IMR-90 (cell line): ENCODE measurements around the gene RYR2. TPM values are rescaled to one million over a fixed set of nuclear protein-coding genes. Genes with fewer than 3 reads are reported as not detected.

Experiments
- ATAC-seq: fragments of 200-7000 bp; cut with Tn5 transposase; 2 replicates; pipeline ENCODE4 v1.9.1; 2020; ENCODE audit warnings: low read depth, mild to moderate bottlenecking, moderate library complexity
- BruUV-seq: library from RNA; stranded (reverse); fragments of 400-500 nt; replicated peaks from 2 replicates; lab custom pipeline; 2021; lab: Mats Ljungman, UMichigan
- CTCF ChIA-PET: fragments of 300-600 bp; formaldehyde crosslinking; extraction: SDS; loops from one replicate; lab custom pipeline; 2021; ENCODE audit warnings: antibody characterized with exemption; lab: Yijun Ruan, JAX
- POLR2A ChIA-PET: fragments of 300-600 bp; sonication (Branson Sonifier 250); formaldehyde crosslinking; loops from one replicate; lab custom pipeline; 2022; ENCODE audit warnings: antibody characterized with exemption; ENCODE audit not compliant: unreplicated experiment; lab: Charles Lee
- DNase-seq: peaks from one replicate; pipeline ENCODE4 v3.0.0; 2013
- H2AFZ ChIP-seq: replicated peaks from 2 replicates; pipeline ENCODE3; 2013; ENCODE audit warnings: low read length, mild to moderate bottlenecking; ENCODE audit not compliant: poor library complexity
- H2AK5ac ChIP-seq: 2 replicates; pipeline ENCODE4 v1.6.1; 2013; ENCODE audit warnings: low read depth, low read length, inconsistent platforms
- H2AK9ac ChIP-seq: replicated peaks from 2 replicates; pipeline ENCODE3; 2013; ENCODE audit warnings: mild to moderate bottlenecking, low read depth, low read length, moderate library complexity; ENCODE audit not compliant: poor library complexity
- H2BK120ac ChIP-seq: 2 replicates; pipeline ENCODE4 v1.6.1; 2013; ENCODE audit warnings: low read depth, low read length, inconsistent platforms
- H2BK15ac ChIP-seq: 3 replicates; pipeline ENCODE4 v1.6.1; 2013; ENCODE audit warnings: low read depth, low read length, inconsistent platforms
- H2BK20ac ChIP-seq: 2 replicates; pipeline ENCODE4 v1.6.1; 2013; ENCODE audit warnings: low read depth, mild to moderate bottlenecking, inconsistent platforms, low read length, moderate library complexity
- H2BK5ac ChIP-seq: 2 replicates; pipeline ENCODE4 v1.6.1; 2013; ENCODE audit warnings: mild to moderate bottlenecking, low read depth, low read length, inconsistent platforms; ENCODE audit not compliant: poor library complexity, severe bottlenecking
- H3K14ac ChIP-seq: replicated peaks from 2 replicates; pipeline ENCODE4 v1.6.1; 2013; ENCODE audit warnings: low read depth, low read length, inconsistent platforms
- H3K18ac ChIP-seq: 2 replicates; pipeline ENCODE4 v1.6.1; 2013; ENCODE audit warnings: low read depth, low read length, control low read depth
- H3K23ac ChIP-seq: 2 replicates; pipeline ENCODE4 v1.6.1; 2013; ENCODE audit warnings: low read depth, low read length, inconsistent platforms
- H3K27ac ChIP-seq: 2 replicates; pipeline ENCODE4 v1.5.1; 2013; ENCODE audit warnings: mild to moderate bottlenecking, control low read depth, low read length; ENCODE audit not compliant: insufficient read depth
- H3K27me3 ChIP-seq: 2 replicates; pipeline ENCODE4 v1.6.1; 2013; ENCODE audit warnings: low read length; ENCODE audit not compliant: control insufficient read depth, insufficient read depth
- H3K36me3 ChIP-seq: 2 replicates; pipeline ENCODE4 v1.6.1; 2013; ENCODE audit warnings: low read length, mixed read lengths; ENCODE audit not compliant: control insufficient read depth, insufficient read depth
- H3K4ac ChIP-seq: 2 replicates; pipeline ENCODE4 v1.6.1; 2013; ENCODE audit warnings: low read depth, low read length, inconsistent platforms
- H3K4me1 ChIP-seq: 2 replicates; pipeline ENCODE4 v1.6.1; 2013; ENCODE audit warnings: low read length, mixed read lengths; ENCODE audit not compliant: control insufficient read depth, insufficient read depth
- H3K4me2 ChIP-seq: 2 replicates; pipeline ENCODE4 v1.6.1; 2013; ENCODE audit warnings: low read depth, mild to moderate bottlenecking, control low read depth, low read length, moderate library complexity
- H3K4me3 ChIP-seq: 2 replicates; pipeline ENCODE4 v1.5.1; 2013; ENCODE audit warnings: low read depth, mild to moderate bottlenecking, control low read depth, low read length, moderate library complexity; ENCODE audit not compliant: insufficient read depth
- H3K56ac ChIP-seq: 2 replicates; pipeline ENCODE4 v1.6.1; 2013; ENCODE audit warnings: low read length, inconsistent platforms; ENCODE audit not compliant: insufficient read depth; ENCODE audit errors: extremely low read depth
- H3K79me1 ChIP-seq, 2 experiments: 2 replicates each; pipeline ENCODE4 v1.6.1; 2013; ENCODE audit warnings: low read length in 2 of 2, inconsistent platforms in 1 of 2, low read depth in 1 of 2
- H3K9ac ChIP-seq: 2 replicates; pipeline ENCODE4 v1.6.1; 2013; ENCODE audit warnings: low read depth, low read length, control low read depth
- H3K9me1 ChIP-seq: 2 replicates; pipeline ENCODE4 v1.6.1; 2013; ENCODE audit warnings: low read length, inconsistent platforms; ENCODE audit not compliant: insufficient read depth
- H3K9me3 ChIP-seq: 2 replicates; pipeline ENCODE4 v1.6.1; 2013; ENCODE audit warnings: low read length; ENCODE audit not compliant: control insufficient read depth, insufficient read depth
- H4K20me1 ChIP-seq: 2 replicates; pipeline ENCODE4 v1.6.1; 2013; ENCODE audit warnings: low read length, inconsistent platforms; ENCODE audit not compliant: insufficient read depth
- H4K5ac ChIP-seq: 2 replicates; pipeline ENCODE4 v1.6.1; 2013; ENCODE audit warnings: mild to moderate bottlenecking, low read depth, low read length, control low read depth
- H4K8ac ChIP-seq, 2 experiments: 2 replicates each; pipeline ENCODE4 v1.6.1; 2013; ENCODE audit warnings: low read depth in 2 of 2, low read length in 2 of 2, control low read depth in 1 of 2, inconsistent platforms in 1 of 2
- H4K91ac ChIP-seq: 2 replicates; pipeline ENCODE4 v1.6.1; 2013; ENCODE audit warnings: low read depth, low read length, inconsistent platforms; ENCODE audit not compliant: insufficient read depth
- CEBPB ChIP-seq: IDR thresholded peaks from 2 replicates; pipeline ENCODE4 v1.6.1; 2012; ENCODE audit warnings: low read depth, low read length, improper control_type of control experiment
- FOS ChIP-seq: fragments of 150-350 bp; IDR thresholded peaks from 2 replicates; pipeline ENCODE4 v1.6.1; 2016; ENCODE audit warnings: low read depth, low read length
- MAFK ChIP-seq: IDR thresholded peaks from 2 replicates; pipeline ENCODE4 v1.6.1; 2012; ENCODE audit warnings: low read depth, low read length, improper control_type of control experiment
- MAZ ChIP-seq: IDR thresholded peaks from 2 replicates; pipeline ENCODE4 v1.6.1; 2012; ENCODE audit warnings: low read depth, mild to moderate bottlenecking, low read length, improper control_type of control experiment, moderate library complexity, borderline replicate concordance
- MXI1 ChIP-seq: IDR thresholded peaks from 2 replicates; pipeline ENCODE4 v1.6.1; 2012; ENCODE audit warnings: low read depth, mild to moderate bottlenecking, low read length, moderate library complexity, borderline replicate concordance
- NFE2L2 ChIP-seq: fragments of 150-350 bp; IDR thresholded peaks from 2 replicates; pipeline ENCODE4 v1.6.1; 2016; ENCODE audit warnings: low read depth, mild to moderate bottlenecking, low read length
- RCOR1 ChIP-seq: IDR thresholded peaks from 2 replicates; pipeline ENCODE4 v1.6.1; 2012; ENCODE audit warnings: mild to moderate bottlenecking, low read length, improper control_type of control experiment; ENCODE audit not compliant: insufficient replicate concordance
- RFX5 ChIP-seq: IDR thresholded peaks from 2 replicates; pipeline ENCODE4 v1.8.0; 2012; ENCODE audit warnings: low read depth, mild to moderate bottlenecking, low read length, moderate library complexity
- WGBS, 2 experiments: methylation state at CpG; one replicate each; pipeline versions ENCODE4 v1.1.5 to v1.1.7; 2013; ENCODE audit warnings: missing lambda C conversion rate in 2 of 2; ENCODE audit not compliant: insufficient read length in 1 of 2; ENCODE audit errors: extremely low coverage in 2 of 2; 5-methylcytosine and 5-hydroxymethylcytosine counted together
- dilution Hi-C: fragments of 300-500 bp; cut with HindIII; formaldehyde crosslinking; loops from one replicate; pipeline ENCODE4 v1.14.3; 2018; ENCODE audit warnings: low sequenced_read_pairs; ENCODE audit not compliant: unreplicated experiment
- in situ Hi-C: fragments of 300-500 bp; cut with MboI; formaldehyde crosslinking; loops from 3 replicates; pipeline ENCODE4 v1.14.3; 2019; ENCODE audit warnings: low sequenced_read_pairs, inconsistent platforms, mixed read lengths
- intact Hi-C: fragments of 100-400 bp; cut with micrococcal nuclease; formaldehyde crosslinking; loops from 2 replicates; pipeline ENCODE4 v1.10.0; 2022
- polyA plus RNA-seq, 3 experiments: library from polyadenylated mRNA; depleted of rRNA; stranded (reverse); fragments of >200 nt; gene quantifications; 2 replicates each; pipeline ENCODE4 v1.2.3, GENCODE V29; 2012; ENCODE audit warnings: low replicate concordance in 1 of 3
- total RNA-seq: library from RNA; depleted of rRNA; stranded (reverse); fragments of >200 nt; gene quantifications from 2 replicates; pipeline ENCODE4 v1.2.3, GENCODE V29; 2012
- TF ChIP-seq, protein P1 (sequence below): conservative IDR thresholded peaks from 2 replicates; pipeline ENCODE4 v1.5.1; 2012; ENCODE audit warnings: mild to moderate bottlenecking, low read depth, low read length, improper control_type of control experiment
- TF ChIP-seq, protein P2 (sequence below): fragments of 150-350 bp; IDR thresholded peaks from 2 replicates; pipeline ENCODE4 v1.6.1; 2016; ENCODE audit warnings: low read depth, mild to moderate bottlenecking, low read length, moderate library complexity, borderline replicate concordance

Gene RYR2
- total and polyA plus RNA-seq, 2 of the 4 experiments (the other 2 are of a cell fraction), result not detected

DNA sequence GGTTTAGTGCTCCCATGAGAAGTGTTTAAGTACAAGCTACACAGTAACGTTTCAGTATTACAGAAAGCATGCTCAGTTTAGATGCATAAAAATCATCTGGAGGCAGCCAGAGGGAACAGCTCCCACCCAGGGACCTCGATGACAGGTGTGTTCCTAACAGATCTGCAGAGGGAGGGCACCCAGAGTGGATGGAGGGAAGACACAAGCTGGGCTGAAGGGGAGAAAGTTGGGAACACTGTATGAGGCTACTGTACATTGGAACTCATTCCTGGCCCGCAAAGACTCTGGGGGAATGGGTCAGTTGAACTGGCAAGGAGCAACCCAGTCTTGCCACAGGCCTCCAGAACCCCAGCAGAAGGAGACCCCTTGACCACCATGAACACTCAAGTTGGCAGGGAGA lies 796.3 kb downstream of the RYR2 start:
- H3K18ac ChIP-seq, result no peak overlapping the region
- no peak overlapping the region for H2AK9ac ChIP-seq
- no peaks in the 10 kb centered on the region for H3K4me1 ChIP-seq
- H2AK5ac ChIP-seq, result no peak overlapping the region
- intact Hi-C loops, result no loop called here
- TF ChIP-seq MXI1, result no peak
- TF ChIP-seq FOS, result no peak
- no peak for TF ChIP-seq MAZ
- no peak for TF ChIP-seq MAFK
- no peak for TF ChIP-seq CEBPB
- no peak for TF ChIP-seq RFX5
- TF ChIP-seq, protein P1, sequence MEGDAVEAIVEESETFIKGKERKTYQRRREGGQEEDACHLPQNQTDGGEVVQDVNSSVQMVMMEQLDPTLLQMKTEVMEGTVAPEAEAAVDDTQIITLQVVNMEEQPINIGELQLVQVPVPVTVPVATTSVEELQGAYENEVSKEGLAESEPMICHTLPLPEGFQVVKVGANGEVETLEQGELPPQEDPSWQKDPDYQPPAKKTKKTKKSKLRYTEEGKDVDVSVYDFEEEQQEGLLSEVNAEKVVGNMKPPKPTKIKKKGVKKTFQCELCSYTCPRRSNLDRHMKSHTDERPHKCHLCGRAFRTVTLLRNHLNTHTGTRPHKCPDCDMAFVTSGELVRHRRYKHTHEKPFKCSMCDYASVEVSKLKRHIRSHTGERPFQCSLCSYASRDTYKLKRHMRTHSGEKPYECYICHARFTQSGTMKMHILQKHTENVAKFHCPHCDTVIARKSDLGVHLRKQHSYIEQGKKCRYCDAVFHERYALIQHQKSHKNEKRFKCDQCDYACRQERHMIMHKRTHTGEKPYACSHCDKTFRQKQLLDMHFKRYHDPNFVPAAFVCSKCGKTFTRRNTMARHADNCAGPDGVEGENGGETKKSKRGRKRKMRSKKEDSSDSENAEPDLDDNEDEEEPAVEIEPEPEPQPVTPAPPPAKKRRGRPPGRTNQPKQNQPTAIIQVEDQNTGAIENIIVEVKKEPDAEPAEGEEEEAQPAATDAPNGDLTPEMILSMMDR, result no peak
- TF ChIP-seq NFE2L2, result no peak
- TF ChIP-seq, protein P2, sequence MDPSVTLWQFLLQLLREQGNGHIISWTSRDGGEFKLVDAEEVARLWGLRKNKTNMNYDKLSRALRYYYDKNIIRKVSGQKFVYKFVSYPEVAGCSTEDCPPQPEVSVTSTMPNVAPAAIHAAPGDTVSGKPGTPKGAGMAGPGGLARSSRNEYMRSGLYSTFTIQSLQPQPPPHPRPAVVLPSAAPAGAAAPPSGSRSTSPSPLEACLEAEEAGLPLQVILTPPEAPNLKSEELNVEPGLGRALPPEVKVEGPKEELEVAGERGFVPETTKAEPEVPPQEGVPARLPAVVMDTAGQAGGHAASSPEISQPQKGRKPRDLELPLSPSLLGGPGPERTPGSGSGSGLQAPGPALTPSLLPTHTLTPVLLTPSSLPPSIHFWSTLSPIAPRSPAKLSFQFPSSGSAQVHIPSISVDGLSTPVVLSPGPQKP, result no peak
- no peak for TF ChIP-seq RCOR1
- in situ Hi-C loops, result no loop called here
- H3K4ac ChIP-seq, result no peak overlapping the region
- no peaks in the 10 kb centered on the region for H4K20me1 ChIP-seq
- dilution Hi-C loops, result no loop called here
- no peak overlapping the region for H2AFZ ChIP-seq
- H3K23ac ChIP-seq, result no peak overlapping the region
- no peak overlapping the region for H4K91ac ChIP-seq
- H3K4me3 ChIP-seq, result no peak overlapping the region
- no peak overlapping the region for H3K9ac ChIP-seq
- no peaks in the 10 kb centered on the region for H3K9me1 ChIP-seq
- BruUV-seq, result no TSS peak
- no peak overlapping the region for H3K27ac ChIP-seq
- H3K14ac ChIP-seq, result no peak overlapping the region
- H2BK15ac ChIP-seq, result no peak overlapping the region
- no peak overlapping the region for H2BK5ac ChIP-seq
- H3K79me1 ChIP-seq, result no peaks in the 10 kb centered on the region
- WGBS, 2 experiments, result 0% methylated on average over 1 of the region's 3 CpGs; no CpG with 5 or more reads in 1 of the 2 experiments
- no peak overlapping the region for H4K8ac ChIP-seq
- ChIA-PET POLR2A (no interaction called here), CTCF (interaction anchor here (2.1 kb wide), 1 partner anchor 13 kb away, joined by 5 read pairs; no protein-coding TSS in a partner anchor)
- H2BK120ac ChIP-seq, result no peak overlapping the region
- H2BK20ac ChIP-seq, result no peak overlapping the region
- DNase-seq (no peak), ATAC-seq (no peak)
- no peaks in the 10 kb centered on the region for H3K27me3 ChIP-seq
- H3K56ac ChIP-seq, result no peak overlapping the region
- no peak overlapping the region for H3K4me2 ChIP-seq
- no peak overlapping the region for H4K5ac ChIP-seq
- no peaks in the 10 kb centered on the region for H3K36me3 ChIP-seq
- H3K9me3 ChIP-seq, result peaks cover 6% of the 10 kb centered on the region; the same call in 1 of the 2 replicates
